ENCODE results near the gene MROH2A.

Gene MROH2A

GRCh38 chr2:233779722-233780121, 1.6 kb downstream of the MROH2A start:
- Mint-ChIP-seq H3K27ac (no peak overlapping the region), H3K9me3 (peaks cover 20% of the 10 kb centered on the region), H3K27me3 (peaks cover 27% of the 10 kb centered on the region), H3K36me3 (ENCODE audit: low read depth) (no peaks in the 10 kb centered on the region), H3K4me1 (ENCODE audit: low read depth) (no peaks in the 10 kb centered on the region), H3K4me3 (no peak overlapping the region)

GRCh38 chr2:233780771-233781170, 2.6 kb downstream of the MROH2A start:
- Mint-ChIP-seq H3K27me3 (peaks cover 23% of the 10 kb centered on the region), H3K36me3 (ENCODE audit: low read depth) (no peaks in the 10 kb centered on the region), H3K4me1 (ENCODE audit: low read depth) (no peaks in the 10 kb centered on the region), H3K9me3 (peaks cover 18% of the 10 kb centered on the region), H3K27ac (no peak overlapping the region), H3K4me3 (no peak overlapping the region)

GRCh38 chr2:233789554-233789953, 11.4 kb downstream of the MROH2A start:
- H3K27me3 Mint-ChIP-seq, result peaks cover 6% of the 10 kb centered on the region
- peaks cover 10% of the 10 kb centered on the region for H3K9me3 Mint-ChIP-seq
- no peak overlapping the region for H3K27ac Mint-ChIP-seq
- H3K4me3 Mint-ChIP-seq, result no peak overlapping the region
- no peaks in the 10 kb centered on the region for H3K4me1 Mint-ChIP-seq (ENCODE audit: low read depth)
- H3K36me3 Mint-ChIP-seq (ENCODE audit: low read depth), result no peaks in the 10 kb centered on the region

- no peak overlapping the region for H3K4me3 Mint-ChIP-seq
- H3K9me3 Mint-ChIP-seq, result peaks cover 2% of the 10 kb centered on the region
- H3K27me3 Mint-ChIP-seq, result peaks cover 2% of the 10 kb centered on the region
- H3K4me1 Mint-ChIP-seq (ENCODE audit: low read depth), result no peaks in the 10 kb centered on the region
- H3K36me3 Mint-ChIP-seq (ENCODE audit: low read depth), result no peaks in the 10 kb centered on the region
- H3K27ac Mint-ChIP-seq, result no peak overlapping the region
These were observed 13.2 kb downstream of the MROH2A start for GRCh38 chr2:233791151-233791882.

GRCh38 chr2:233791883-233792329, 13.8 kb downstream of the MROH2A start:
- Mint-ChIP-seq H3K27ac (no peak overlapping the region), H3K9me3 (no peaks in the 10 kb centered on the region), H3K36me3 (ENCODE audit: low read depth) (no peaks in the 10 kb centered on the region), H3K4me1 (ENCODE audit: low read depth) (no peaks in the 10 kb centered on the region), H3K27me3 (no peaks in the 10 kb centered on the region), H3K4me3 (no peak overlapping the region)

- H3K4me3 Mint-ChIP-seq, result no peak overlapping the region
- H3K4me1 Mint-ChIP-seq (ENCODE audit: low read depth), result no peaks in the 10 kb centered on the region
These were observed 14.6 kb downstream of the MROH2A start for GRCh38 chr2:233792720-233793119.

GRCh38 chr2:233793465-233794127, 15.5 kb downstream of the MROH2A start:
- Mint-ChIP-seq H3K27ac (no peak overlapping the region), H3K36me3 (ENCODE audit: low read depth) (no peaks in the 10 kb centered on the region), H3K4me3 (no peak overlapping the region), H3K27me3 (no peaks in the 10 kb centered on the region), H3K4me1 (ENCODE audit: low read depth) (no peaks in the 10 kb centered on the region), H3K9me3 (no peaks in the 10 kb centered on the region)

More at GRCh38 chr2:233792720-233793119, 14.6 kb downstream of the MROH2A start:
- no peaks in the 10 kb centered on the region for H3K36me3 Mint-ChIP-seq (ENCODE audit: low read depth)
- no peaks in the 10 kb centered on the region for H3K27me3 Mint-ChIP-seq
- no peak overlapping the region for H3K27ac Mint-ChIP-seq
- no peaks in the 10 kb centered on the region for H3K9me3 Mint-ChIP-seq

- H3K9me3 Mint-ChIP-seq, result no peaks in the 10 kb centered on the region
- H3K4me1 Mint-ChIP-seq (ENCODE audit: low read depth), result no peaks in the 10 kb centered on the region
- H3K27me3 Mint-ChIP-seq, result no peaks in the 10 kb centered on the region
- no peak overlapping the region for H3K4me3 Mint-ChIP-seq
- no peaks in the 10 kb centered on the region for H3K36me3 Mint-ChIP-seq (ENCODE audit: low read depth)
- no peak overlapping the region for H3K27ac Mint-ChIP-seq
These were observed 16.1 kb downstream of the MROH2A start for GRCh38 chr2:233794128-233794658.

GRCh38 chr2:233795735-233796171, 17.6 kb downstream of the MROH2A start:
- Mint-ChIP-seq H3K4me1 (ENCODE audit: low read depth) (no peaks in the 10 kb centered on the region), H3K27ac (no peak overlapping the region), H3K27me3 (no peaks in the 10 kb centered on the region), H3K36me3 (ENCODE audit: low read depth) (no peaks in the 10 kb centered on the region), H3K4me3 (no peak overlapping the region), H3K9me3 (peaks cover 5% of the 10 kb centered on the region)

GRCh38 chr2:233796254-233796653, 18.1 kb downstream of the MROH2A start:
- H3K4me1 Mint-ChIP-seq (ENCODE audit: low read depth), result no peaks in the 10 kb centered on the region
- no peak overlapping the region for H3K27ac Mint-ChIP-seq

GRCh38 chr2:233798335-233799086, 20.4 kb downstream of the MROH2A start:
- no peaks in the 10 kb centered on the region for H3K4me1 Mint-ChIP-seq (ENCODE audit: low read depth)
- H3K27ac Mint-ChIP-seq, result no peak overlapping the region
- H3K36me3 Mint-ChIP-seq (ENCODE audit: low read depth), result no peaks in the 10 kb centered on the region
- no peaks in the 10 kb centered on the region for H3K27me3 Mint-ChIP-seq
- peaks cover 5% of the 10 kb centered on the region for H3K9me3 Mint-ChIP-seq
- no peak overlapping the region for H3K4me3 Mint-ChIP-seq

More at GRCh38 chr2:233796254-233796653, 18.1 kb downstream of the MROH2A start:
- Mint-ChIP-seq H3K9me3 (peaks cover 5% of the 10 kb centered on the region), H3K36me3 (ENCODE audit: low read depth) (no peaks in the 10 kb centered on the region), H3K4me3 (no peak overlapping the region), H3K27me3 (no peaks in the 10 kb centered on the region)

- Mint-ChIP-seq H3K4me3 (no peak overlapping the region), H3K27ac (no peak overlapping the region), H3K9me3 (peaks cover 5% of the 10 kb centered on the region), H3K27me3 (peaks cover under 1% of the 10 kb centered on the region), H3K36me3 (ENCODE audit: low read depth) (no peaks in the 10 kb centered on the region), H3K4me1 (ENCODE audit: low read depth) (no peaks in the 10 kb centered on the region)
These were observed 21.0 kb downstream of the MROH2A start for GRCh38 chr2:233799087-233799665.

GRCh38 chr2:233799716-233800115, 21.6 kb downstream of the MROH2A start:
- Mint-ChIP-seq H3K27me3 (peaks cover 3% of the 10 kb centered on the region), H3K4me3 (no peak overlapping the region), H3K9me3 (peaks cover 5% of the 10 kb centered on the region), H3K36me3 (ENCODE audit: low read depth) (no peaks in the 10 kb centered on the region), H3K4me1 (ENCODE audit: low read depth) (no peaks in the 10 kb centered on the region), H3K27ac (no peak overlapping the region)

- Mint-ChIP-seq H3K9me3 (peaks cover 5% of the 10 kb centered on the region), H3K27me3 (peaks cover 3% of the 10 kb centered on the region), H3K4me1 (ENCODE audit: low read depth) (no peaks in the 10 kb centered on the region), H3K27ac (no peak overlapping the region), H3K4me3 (no peak overlapping the region), H3K36me3 (ENCODE audit: low read depth) (no peaks in the 10 kb centered on the region)
These were observed 22.1 kb downstream of the MROH2A start for GRCh38 chr2:233800208-233800607.

Data from stimulated activated naive CD8-positive, alpha-beta T cell treated with anti-CD3 and anti-CD28 coated beads, Interleukin-15, Interleukin-2, amounts not matched to agents 100 ng/mL and 50 ng/mL, for 24 hours (primary cell).